ENCODE results near the gene CPNE7. TPM values are rescaled to one million over a fixed set of nuclear protein-coding genes. Genes with fewer than 3 reads are reported as not detected.

CPNE7 gene
- total RNA-seq, 1 donor from 2014 or later = 1.2 TPM

- Mint-ChIP-seq H3K27me3 (ENCODE audit: low read depth) (peaks cover 18% of the 10 kb centered on the region), H3K36me3 (no peaks in the 10 kb centered on the region), H3K4me3 (no peak overlapping the region), H3K4me1 (peaks cover 7% of the 10 kb centered on the region), H3K27ac (no peak overlapping the region), H3K9me3 (no peaks in the 10 kb centered on the region)
- DNase-seq (ENCODE audit: low spot score in 2 of 2, unreplicated experiment in 2 of 2) = no peak
- no peak for TF ChIP-seq CTCF (IDR thresholded peaks at IDR 0.05; ENCODE audit: unreplicated experiment)
Measured at GRCh38 chr16:89639385-89639784, 63.8 kb downstream of the CPNE7 start.

GRCh38 chr16:89641458-89642119 is 66.0 kb downstream of the CPNE7 start:
- no peak for TF ChIP-seq CTCF (IDR thresholded peaks at IDR 0.05; ENCODE audit: unreplicated experiment)

GRCh38 chr16:89642574-89642973 is 67.0 kb downstream of the CPNE7 start:
- no peak for DNase-seq (ENCODE audit: low spot score in 2 of 2, unreplicated experiment in 2 of 2)
- no peaks in the 10 kb centered on the region for H3K9me3 Mint-ChIP-seq
- TF ChIP-seq CTCF (IDR thresholded peaks at IDR 0.05; ENCODE audit: unreplicated experiment) = no peak
- H3K4me3 Mint-ChIP-seq = no peak overlapping the region
- H3K36me3 Mint-ChIP-seq = peaks cover 12% of the 10 kb centered on the region
- H3K27ac Mint-ChIP-seq = no peak overlapping the region
- peaks cover under 1% of the 10 kb centered on the region for H3K27me3 Mint-ChIP-seq (ENCODE audit: low read depth)
- H3K4me1 Mint-ChIP-seq = peaks cover 7% of the 10 kb centered on the region

More at GRCh38 chr16:89641458-89642119, 66.0 kb downstream of the CPNE7 start:
- Mint-ChIP-seq H3K27ac (no peak overlapping the region), H3K4me3 (no peak overlapping the region), H3K27me3 (ENCODE audit: low read depth) (peaks cover 3% of the 10 kb centered on the region), H3K36me3 (peaks cover 10% of the 10 kb centered on the region), H3K9me3 (no peaks in the 10 kb centered on the region), H3K4me1 (peaks cover 7% of the 10 kb centered on the region)
- no peak for DNase-seq (ENCODE audit: low spot score in 2 of 2, unreplicated experiment in 2 of 2)

- Mint-ChIP-seq H3K9me3 (no peaks in the 10 kb centered on the region), H3K4me3 (no peak overlapping the region), H3K27ac (no peak overlapping the region), H3K27me3 (ENCODE audit: low read depth) (no peaks in the 10 kb centered on the region), H3K4me1 (peaks cover 7% of the 10 kb centered on the region), H3K36me3 (peaks cover 17% of the 10 kb centered on the region)
- TF ChIP-seq CTCF (IDR thresholded peaks at IDR 0.05; ENCODE audit: unreplicated experiment) = no peak
- no peak for DNase-seq (ENCODE audit: low spot score in 2 of 2, unreplicated experiment in 2 of 2)
Measured at GRCh38 chr16:89643769-89644300, 68.3 kb downstream of the CPNE7 start.

GRCh38 chr16:89645122-89645521 is 69.6 kb downstream of the CPNE7 start:
- no peak overlapping the region for H3K27ac Mint-ChIP-seq

More at GRCh38 chr16:89645122-89645521, 69.6 kb downstream of the CPNE7 start:
- no peaks in the 10 kb centered on the region for H3K27me3 Mint-ChIP-seq (ENCODE audit: low read depth)
- peaks cover 21% of the 10 kb centered on the region for H3K36me3 Mint-ChIP-seq
- TF ChIP-seq CTCF (IDR thresholded peaks at IDR 0.05; ENCODE audit: unreplicated experiment) = no peak
- H3K4me3 Mint-ChIP-seq = no peak overlapping the region
- peaks cover 7% of the 10 kb centered on the region for H3K4me1 Mint-ChIP-seq
- no peaks in the 10 kb centered on the region for H3K9me3 Mint-ChIP-seq
- no peak for DNase-seq (ENCODE audit: low spot score in 2 of 2, unreplicated experiment in 2 of 2)

Data from mesothelial cell of epicardium (in vitro differentiated cells).